ENCODE data around the gene CUL7. TPM values are rescaled to one million over a fixed set of nuclear protein-coding genes. Genes with fewer than 3 reads are reported as not detected.

The CUL7 gene
- total and polyA plus RNA-seq, 9 of the 15 experiments (the other 6 are each of a cell fraction or from before 2014, with no cell fraction given), result 0.44 to 20.1 (median 8.6) TPM

GRCh38 chr6:42989923-42990322 is 63.7 kb downstream of the CUL7 start (continued):
- TF ChIP-seq ZKSCAN3 (CRISPR knock-in tag; IDR thresholded peaks at IDR 0.05) (no peak), CBX1 (IDR thresholded peaks at IDR 0.05; ENCODE audit: low read depth) (no peak)

DNA sequence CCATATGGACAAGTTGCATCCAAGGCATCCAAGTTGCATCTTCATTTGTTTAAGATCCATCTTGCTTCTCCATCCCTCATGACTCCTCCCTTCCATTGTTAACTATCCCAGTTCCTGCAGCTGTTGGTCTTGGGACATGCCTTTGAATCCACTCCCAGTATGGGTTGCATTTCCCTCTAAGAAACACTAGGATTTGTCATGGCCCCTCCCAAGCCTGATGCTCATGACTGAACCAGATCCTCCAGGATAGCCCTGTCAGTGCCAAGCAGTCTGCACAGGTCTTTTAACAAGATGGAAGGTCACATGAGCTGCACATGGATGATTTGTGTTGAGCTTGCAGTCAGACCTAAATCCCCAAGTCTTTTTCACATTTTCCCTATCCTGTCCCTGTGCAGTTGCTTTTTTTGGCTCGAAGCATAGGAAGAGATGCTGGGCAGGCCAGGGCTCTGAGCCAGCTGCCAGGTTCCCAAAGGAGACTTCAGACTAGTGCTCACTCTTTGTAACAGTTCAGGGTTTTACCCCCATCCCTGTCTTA is 65.1 kb downstream of the CUL7 start:
- no peak for ATAC-seq
- Histone ChIP-seq H3K27ac (ENCODE audit: extremely low read depth, low read depth, low read length) (no peak overlapping the region), H4K20me1 (replicated peaks; ENCODE audit: control insufficient read depth, insufficient read depth, low read length) (peaks cover 11% of the 10 kb centered on the region), H3K9ac (ENCODE audit: insufficient read depth in 1 of 2, low read depth in 2 of 2, low read length in 2 of 2) (no peak overlapping the region), H3K9me1 (ENCODE audit: control insufficient read depth, insufficient read depth, low read length) (peaks cover 12% of the 10 kb centered on the region), H2AFZ (ENCODE audit: low read depth, low read length) (no peak overlapping the region), H3K9me3 (replicated peaks; ENCODE audit: control insufficient read depth, insufficient read depth, low read depth, low read length) (no peaks in the 10 kb centered on the region), H3K4me1 (replicated peaks in 1 of 2; ENCODE audit: control insufficient read depth in 2 of 2, insufficient read depth in 2 of 2, low read length in 2 of 2) (peaks cover 32 to 33% of the 10 kb centered on the region in 2 experiments), H3K79me2 (ENCODE audit: control insufficient read depth, insufficient read depth, low read length) (peaks cover 30% of the 10 kb centered on the region), H3K4me3 (no peak overlapping the region), H3K4me2 (ENCODE audit: insufficient read depth, low read length) (no peak overlapping the region), H3K27me3 (ENCODE audit: control insufficient read depth in 2 of 2, insufficient read depth in 2 of 2, low read length in 2 of 2) (no peaks in the 10 kb centered on the region), H3K36me3 (ENCODE audit: control insufficient read depth, insufficient read depth, low read length) (peaks cover 43% of the 10 kb centered on the region)
- FAIRE-seq, result no peak
- CTCF ChIA-PET (ENCODE audit: low intra/inter-chr PET ratio), result no interaction called here
- in situ Hi-C loops (cut with MboI), result no loop called here
- intact Hi-C loops (cut with micrococcal nuclease), result no loop called here
- no TSS peak for BruUV-seq (replicated peaks)
- POLR2A ChIA-PET, result interaction anchor here (0.5 to 2.1 kb wide), 10 partner anchors 10 to 502 kb away, joined by 3 to 18 read pairs (median 5); partner anchors contain the start of genes CUL7, KLHDC3, MEA1 and PEX6
- WGBS (ENCODE audit: insufficient coverage, low coverage, missing lambda C conversion rate), result 92% methylated on average over 1 of the region's 1 CpG
- no peak for DNase-seq (ENCODE audit: extremely low read depth in 1 of 4, low spot score in 3 of 4)
- TF ChIP-seq ZC3H4 (CRISPR knock-in tag; IDR thresholded peaks at IDR 0.05; ENCODE audit: borderline replicate concordance) (no peak), CBX3 (IDR thresholded peaks at IDR 0.05; ENCODE audit: borderline replicate concordance in 1 of 2, low read length in 2 of 2) (no peak), TAF7 (tag; IDR thresholded peaks at IDR 0.05) (no peak), HLTF (IDR thresholded peaks at IDR 0.05) (no peak), ZKSCAN3 (CRISPR knock-in tag; IDR thresholded peaks at IDR 0.05) (no peak), ZFP1 (CRISPR knock-in tag; IDR thresholded peaks at IDR 0.05) (no peak), RB1 (IDR thresholded peaks at IDR 0.05; ENCODE audit: low read depth) (no peak), RAD21 (CRISPR knock-in tag; conservative IDR thresholded peaks at IDR 0.05 in 1 of 2, IDR thresholded peaks at IDR 0.05 in 1 of 2) (no peak)
- TF ChIP-seq, protein P1, sequence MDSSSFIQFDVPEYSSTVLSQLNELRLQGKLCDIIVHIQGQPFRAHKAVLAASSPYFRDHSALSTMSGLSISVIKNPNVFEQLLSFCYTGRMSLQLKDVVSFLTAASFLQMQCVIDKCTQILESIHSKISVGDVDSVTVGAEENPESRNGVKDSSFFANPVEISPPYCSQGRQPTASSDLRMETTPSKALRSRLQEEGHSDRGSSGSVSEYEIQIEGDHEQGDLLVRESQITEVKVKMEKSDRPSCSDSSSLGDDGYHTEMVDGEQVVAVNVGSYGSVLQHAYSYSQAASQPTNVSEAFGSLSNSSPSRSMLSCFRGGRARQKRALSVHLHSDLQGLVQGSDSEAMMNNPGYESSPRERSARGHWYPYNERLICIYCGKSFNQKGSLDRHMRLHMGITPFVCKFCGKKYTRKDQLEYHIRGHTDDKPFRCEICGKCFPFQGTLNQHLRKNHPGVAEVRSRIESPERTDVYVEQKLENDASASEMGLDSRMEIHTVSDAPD (CRISPR knock-in tag; IDR thresholded peaks at IDR 0.05), result no peak
- TF ChIP-seq, protein P2, sequence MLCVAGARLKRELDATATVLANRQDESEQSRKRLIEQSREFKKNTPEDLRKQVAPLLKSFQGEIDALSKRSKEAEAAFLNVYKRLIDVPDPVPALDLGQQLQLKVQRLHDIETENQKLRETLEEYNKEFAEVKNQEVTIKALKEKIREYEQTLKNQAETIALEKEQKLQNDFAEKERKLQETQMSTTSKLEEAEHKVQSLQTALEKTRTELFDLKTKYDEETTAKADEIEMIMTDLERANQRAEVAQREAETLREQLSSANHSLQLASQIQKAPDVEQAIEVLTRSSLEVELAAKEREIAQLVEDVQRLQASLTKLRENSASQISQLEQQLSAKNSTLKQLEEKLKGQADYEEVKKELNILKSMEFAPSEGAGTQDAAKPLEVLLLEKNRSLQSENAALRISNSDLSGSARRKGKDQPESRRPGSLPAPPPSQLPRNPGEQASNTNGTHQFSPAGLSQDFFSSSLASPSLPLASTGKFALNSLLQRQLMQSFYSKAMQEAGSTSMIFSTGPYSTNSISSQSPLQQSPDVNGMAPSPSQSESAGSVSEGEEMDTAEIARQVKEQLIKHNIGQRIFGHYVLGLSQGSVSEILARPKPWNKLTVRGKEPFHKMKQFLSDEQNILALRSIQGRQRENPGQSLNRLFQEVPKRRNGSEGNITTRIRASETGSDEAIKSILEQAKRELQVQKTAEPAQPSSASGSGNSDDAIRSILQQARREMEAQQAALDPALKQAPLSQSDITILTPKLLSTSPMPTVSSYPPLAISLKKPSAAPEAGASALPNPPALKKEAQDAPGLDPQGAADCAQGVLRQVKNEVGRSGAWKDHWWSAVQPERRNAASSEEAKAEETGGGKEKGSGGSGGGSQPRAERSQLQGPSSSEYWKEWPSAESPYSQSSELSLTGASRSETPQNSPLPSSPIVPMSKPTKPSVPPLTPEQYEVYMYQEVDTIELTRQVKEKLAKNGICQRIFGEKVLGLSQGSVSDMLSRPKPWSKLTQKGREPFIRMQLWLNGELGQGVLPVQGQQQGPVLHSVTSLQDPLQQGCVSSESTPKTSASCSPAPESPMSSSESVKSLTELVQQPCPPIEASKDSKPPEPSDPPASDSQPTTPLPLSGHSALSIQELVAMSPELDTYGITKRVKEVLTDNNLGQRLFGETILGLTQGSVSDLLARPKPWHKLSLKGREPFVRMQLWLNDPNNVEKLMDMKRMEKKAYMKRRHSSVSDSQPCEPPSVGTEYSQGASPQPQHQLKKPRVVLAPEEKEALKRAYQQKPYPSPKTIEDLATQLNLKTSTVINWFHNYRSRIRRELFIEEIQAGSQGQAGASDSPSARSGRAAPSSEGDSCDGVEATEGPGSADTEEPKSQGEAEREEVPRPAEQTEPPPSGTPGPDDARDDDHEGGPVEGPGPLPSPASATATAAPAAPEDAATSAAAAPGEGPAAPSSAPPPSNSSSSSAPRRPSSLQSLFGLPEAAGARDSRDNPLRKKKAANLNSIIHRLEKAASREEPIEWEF (CRISPR knock-in tag; IDR thresholded peaks at IDR 0.05), result no peak
